Endothelial cell (in vitro differentiated cells): ENCODE results near the gene HHAT. TPM values are rescaled to one million over a fixed set of nuclear protein-coding genes. Genes with fewer than 3 reads are reported as not detected.

ENCODE experiments used
- DNase-seq: peaks from one replicate; pipeline ENCODE4 v3.0.0; 2021; ENCODE audit warnings: low spot score
- H3K27ac Mint-ChIP-seq: one replicate; pipeline ENCODE4 v1.8.0; 2021; ENCODE audit warnings: mixed read lengths, inconsistent platforms; ENCODE audit not compliant: unreplicated experiment
- H3K27me3 Mint-ChIP-seq: one replicate; pipeline ENCODE4 v1.8.0; 2021; ENCODE audit warnings: mild to moderate bottlenecking, moderate library complexity, mixed read lengths, inconsistent platforms; ENCODE audit not compliant: unreplicated experiment
- H3K36me3 Mint-ChIP-seq: one replicate; pipeline ENCODE4 v1.8.0; 2021; ENCODE audit warnings: mild to moderate bottlenecking, low read depth, mixed read lengths, inconsistent platforms; ENCODE audit not compliant: unreplicated experiment
- H3K4me1 Mint-ChIP-seq: one replicate; pipeline ENCODE4 v1.8.0; 2021; ENCODE audit warnings: mild to moderate bottlenecking, mixed read lengths, inconsistent platforms; ENCODE audit not compliant: unreplicated experiment
- H3K4me3 Mint-ChIP-seq: one replicate; pipeline ENCODE4 v1.8.0; 2021; ENCODE audit warnings: mild to moderate bottlenecking, mixed read lengths, inconsistent platforms; ENCODE audit not compliant: unreplicated experiment
- H3K9me3 Mint-ChIP-seq: one replicate; pipeline ENCODE4 v1.8.0; 2021; ENCODE audit warnings: mixed read lengths, inconsistent platforms; ENCODE audit not compliant: unreplicated experiment
- total RNA-seq: library from RNA; stranded (reverse); fragmentation: NEBNext Ultra II Directional; extraction: Animal tissue kit (Norgen Biotek cat#: 25700); gene quantifications from one replicate; pipeline ENCODE4 v1.2.1, GENCODE V29; 2021; ENCODE audit not compliant: unreplicated experiment
- TF ChIP-seq, protein P1 (sequence below): fragments of 200-600 bp; sonication (generic); IDR thresholded peaks from one replicate; pipeline ENCODE4 v1.5.0; 2021; ENCODE audit warnings: antibody characterized with exemption; ENCODE audit not compliant: unreplicated experiment

The HHAT gene
- total RNA-seq, 1 donor from 2014 or later = 6.0 TPM

DNA sequence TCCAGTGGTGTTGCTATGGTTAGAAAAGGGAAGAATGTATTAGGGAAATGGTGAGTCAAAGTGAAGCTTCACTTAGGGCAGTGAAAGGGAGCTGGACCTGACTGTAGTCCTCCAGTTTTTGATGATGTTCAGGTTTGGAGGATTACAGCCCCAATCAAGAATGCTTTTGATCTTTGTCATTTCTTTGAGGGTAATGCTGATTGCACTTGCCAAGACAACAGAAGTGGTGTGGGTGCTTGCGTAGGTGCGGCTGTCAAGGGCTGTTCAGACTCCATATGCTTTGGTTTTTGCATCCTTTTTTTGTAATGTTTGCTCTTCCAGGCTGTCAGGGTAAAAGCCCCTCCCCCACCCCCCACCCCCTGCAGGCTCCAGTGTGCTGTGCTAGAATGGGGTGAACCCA lies 38.9 kb downstream of the HHAT start:
- Mint-ChIP-seq H3K27me3 (peaks cover 2% of the 10 kb centered on the region), H3K4me1 (peaks cover 11% of the 10 kb centered on the region), H3K36me3 (no peaks in the 10 kb centered on the region), H3K27ac (no peak overlapping the region), H3K9me3 (no peaks in the 10 kb centered on the region), H3K4me3 (no peak overlapping the region)
- DNase-seq = no peak
- TF ChIP-seq, protein P1, sequence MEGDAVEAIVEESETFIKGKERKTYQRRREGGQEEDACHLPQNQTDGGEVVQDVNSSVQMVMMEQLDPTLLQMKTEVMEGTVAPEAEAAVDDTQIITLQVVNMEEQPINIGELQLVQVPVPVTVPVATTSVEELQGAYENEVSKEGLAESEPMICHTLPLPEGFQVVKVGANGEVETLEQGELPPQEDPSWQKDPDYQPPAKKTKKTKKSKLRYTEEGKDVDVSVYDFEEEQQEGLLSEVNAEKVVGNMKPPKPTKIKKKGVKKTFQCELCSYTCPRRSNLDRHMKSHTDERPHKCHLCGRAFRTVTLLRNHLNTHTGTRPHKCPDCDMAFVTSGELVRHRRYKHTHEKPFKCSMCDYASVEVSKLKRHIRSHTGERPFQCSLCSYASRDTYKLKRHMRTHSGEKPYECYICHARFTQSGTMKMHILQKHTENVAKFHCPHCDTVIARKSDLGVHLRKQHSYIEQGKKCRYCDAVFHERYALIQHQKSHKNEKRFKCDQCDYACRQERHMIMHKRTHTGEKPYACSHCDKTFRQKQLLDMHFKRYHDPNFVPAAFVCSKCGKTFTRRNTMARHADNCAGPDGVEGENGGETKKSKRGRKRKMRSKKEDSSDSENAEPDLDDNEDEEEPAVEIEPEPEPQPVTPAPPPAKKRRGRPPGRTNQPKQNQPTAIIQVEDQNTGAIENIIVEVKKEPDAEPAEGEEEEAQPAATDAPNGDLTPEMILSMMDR = no peak

DNA sequence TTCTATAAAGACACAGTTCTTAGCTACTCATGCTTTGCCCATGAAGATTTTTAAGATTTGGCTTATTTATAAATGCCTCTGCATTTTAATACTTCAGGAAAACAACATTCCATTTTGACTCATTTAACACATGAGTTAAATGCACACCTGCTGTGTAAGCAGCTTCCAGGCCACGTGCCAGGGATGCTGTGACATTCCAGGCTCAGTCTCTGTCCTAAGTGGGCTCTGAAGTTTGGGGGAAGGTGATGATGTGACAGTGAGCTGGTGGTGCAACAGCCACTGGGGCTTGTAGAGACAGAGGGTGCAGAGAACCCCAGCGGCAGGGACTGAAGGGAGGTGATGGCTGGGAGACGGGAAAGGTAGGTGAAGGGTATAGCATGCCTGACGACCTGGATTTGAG lies 40.7 kb downstream of the HHAT start:
- Mint-ChIP-seq H3K36me3 (no peaks in the 10 kb centered on the region), H3K27ac (no peak overlapping the region), H3K9me3 (no peaks in the 10 kb centered on the region), H3K4me1 (peaks cover 11% of the 10 kb centered on the region), H3K4me3 (no peak overlapping the region), H3K27me3 (peaks cover 2% of the 10 kb centered on the region)
- TF ChIP-seq, protein P1 = no peak
- no peak for DNase-seq

DNA sequence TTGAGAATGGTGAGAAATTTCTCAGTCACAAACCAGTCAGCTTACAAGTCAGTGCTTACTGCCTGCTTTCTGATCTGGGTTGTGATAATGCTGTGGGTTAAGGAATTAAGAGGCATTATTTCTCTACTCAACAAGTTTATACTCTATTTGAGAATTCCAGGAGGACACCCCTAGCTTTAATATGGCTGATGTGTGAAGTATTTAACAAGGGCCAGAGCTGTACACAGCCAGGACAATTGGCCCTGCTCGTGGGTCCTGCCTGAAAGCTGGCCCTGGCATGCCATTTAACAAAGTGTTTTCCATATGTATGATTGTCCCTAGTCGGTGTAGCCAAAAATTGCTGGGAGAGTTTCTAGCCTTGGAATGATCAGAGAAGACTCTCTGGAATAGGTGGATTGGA lies 43.2 kb downstream of the HHAT start:
- Mint-ChIP-seq H3K4me3 (no peak overlapping the region), H3K27me3 (peaks cover 2% of the 10 kb centered on the region), H3K36me3 (no peaks in the 10 kb centered on the region), H3K4me1 (peaks cover 7% of the 10 kb centered on the region), H3K27ac (no peak overlapping the region), H3K9me3 (no peaks in the 10 kb centered on the region)
- TF ChIP-seq, protein P1 = no peak
- DNase-seq = no peak

DNA sequence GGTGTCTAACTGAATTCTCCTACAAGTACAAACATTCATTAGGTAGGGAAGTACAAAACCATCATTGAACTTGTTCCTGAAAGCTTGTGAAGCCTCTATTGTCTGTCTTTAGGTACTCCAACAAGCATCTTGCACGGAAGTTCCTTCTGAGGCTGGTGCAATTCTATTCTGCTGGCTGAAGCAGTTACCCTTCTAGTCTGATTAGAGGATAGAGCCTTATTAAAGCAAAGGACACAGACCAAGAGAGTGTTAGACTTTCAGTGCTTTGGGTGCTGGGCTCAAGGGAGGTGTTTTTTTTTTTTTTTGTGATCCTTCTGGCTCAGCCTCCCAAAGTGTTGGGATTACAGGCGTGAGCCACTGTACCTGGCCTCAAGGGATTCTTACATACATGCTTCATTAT lies 43.8 kb downstream of the HHAT start:
- no peak overlapping the region for H3K27ac Mint-ChIP-seq
- H3K9me3 Mint-ChIP-seq = no peaks in the 10 kb centered on the region
- DNase-seq = no peak
- H3K4me3 Mint-ChIP-seq = no peak overlapping the region
- TF ChIP-seq, protein P1 = no peak
- H3K4me1 Mint-ChIP-seq = peaks cover under 1% of the 10 kb centered on the region
- peaks cover 2% of the 10 kb centered on the region for H3K27me3 Mint-ChIP-seq
- H3K36me3 Mint-ChIP-seq = no peaks in the 10 kb centered on the region

DNA sequence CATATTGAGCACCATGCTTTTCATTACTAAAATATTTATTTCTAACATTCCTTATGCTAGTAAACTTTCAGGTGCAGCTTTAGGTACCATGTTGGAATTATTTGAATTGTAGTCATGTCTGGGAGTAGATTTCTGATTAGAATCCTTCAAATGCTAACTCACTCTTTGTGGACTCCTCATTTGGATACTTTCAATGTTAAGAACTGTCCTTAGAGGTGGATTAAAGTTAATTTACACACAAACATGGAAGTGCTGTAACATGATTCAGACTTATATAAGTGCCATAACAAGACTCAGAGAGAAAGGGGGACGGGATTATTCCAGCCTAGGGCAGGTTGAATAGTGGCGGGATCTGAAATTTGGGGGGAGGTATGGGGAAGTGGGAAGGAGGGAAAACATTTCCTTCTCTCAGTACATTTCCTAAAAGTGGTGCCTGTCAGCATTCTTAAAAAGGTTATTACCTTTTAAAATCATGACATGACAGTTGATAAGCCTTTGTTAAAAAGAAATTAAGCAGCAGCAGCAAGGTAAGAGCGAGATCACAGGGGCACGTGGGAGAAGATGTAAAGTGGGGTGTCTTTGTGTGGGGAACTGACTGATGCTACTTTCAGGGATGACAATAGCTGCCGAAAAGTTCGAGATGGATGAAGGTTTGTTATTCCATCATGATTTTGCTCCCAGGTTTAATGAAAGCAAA lies 44.4 kb downstream of the HHAT start:
- peaks cover 2% of the 10 kb centered on the region for H3K27me3 Mint-ChIP-seq

More for the DNA sequence above, 44.4 kb downstream of the HHAT start:
- no peaks in the 10 kb centered on the region for H3K9me3 Mint-ChIP-seq
- no peaks in the 10 kb centered on the region for H3K36me3 Mint-ChIP-seq
- H3K4me1 Mint-ChIP-seq = no peaks in the 10 kb centered on the region
- no peak overlapping the region for H3K27ac Mint-ChIP-seq
- H3K4me3 Mint-ChIP-seq = no peak overlapping the region
- DNase-seq = no peak
- TF ChIP-seq, protein P1 = no peak
